NCI-H1092 treated with DMSO at 0.1 percent for 48 hours (cell line): Measurements from ENCODE around the gene NAALADL2.
A peak's percentile ranks its signal among the peaks of the same experiment; 100 is the strongest.
"Not testable (repeated sequence)": the region's sequence is repeated elsewhere in the genome, so short reads cannot be mapped to it uniquely, and the experiment has no call there.

Experiments
- DNase-seq: peaks from one replicate; lab custom pipeline; 2025; lab: John Stamatoyannopoulos, UW

NAALADL2 gene

GRCh38 chr3:175580318-175580717 is 721.2 kb downstream of the NAALADL2 start:
- DNase-seq, result no peak

DNA sequence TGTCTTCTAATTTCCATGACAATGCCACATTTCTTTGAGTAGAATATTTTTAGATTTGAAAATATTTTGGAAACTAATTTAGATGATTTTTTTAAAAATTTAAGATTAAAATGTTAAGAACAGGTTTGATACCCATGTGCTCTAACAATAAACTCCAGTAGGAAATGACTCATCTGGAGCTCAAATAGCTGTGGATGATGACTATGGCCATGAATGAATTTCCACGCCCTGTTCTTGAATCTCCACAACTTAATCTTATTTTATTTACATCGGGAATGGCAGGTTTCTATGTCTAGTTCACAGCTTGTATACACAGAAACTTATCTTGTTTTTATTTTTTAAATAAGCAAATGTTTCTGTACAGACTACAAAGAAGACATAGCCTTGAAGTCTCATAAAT is 726.8 kb downstream of the NAALADL2 start:
- DNase-seq, result no peak

DNA sequence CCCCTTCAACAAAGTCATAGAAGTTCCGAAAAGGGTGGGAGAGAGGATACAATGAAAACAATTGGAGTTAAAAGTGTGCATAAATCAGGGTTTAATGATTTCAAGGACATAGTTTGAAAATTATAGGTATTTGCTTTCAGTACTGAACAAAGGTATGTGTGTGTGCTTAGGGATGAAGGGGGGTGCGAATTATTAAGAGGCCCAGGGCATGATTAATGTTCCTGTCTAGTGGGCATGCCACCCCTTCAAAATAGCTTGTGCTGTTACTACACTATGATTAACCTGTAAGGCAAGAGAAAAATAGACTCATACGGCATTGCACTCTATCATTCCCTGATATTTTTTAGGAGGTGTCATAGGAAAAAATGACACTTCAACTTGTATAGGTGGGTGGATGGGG is 731.6 kb downstream of the NAALADL2 start:
- no peak for DNase-seq

DNA sequence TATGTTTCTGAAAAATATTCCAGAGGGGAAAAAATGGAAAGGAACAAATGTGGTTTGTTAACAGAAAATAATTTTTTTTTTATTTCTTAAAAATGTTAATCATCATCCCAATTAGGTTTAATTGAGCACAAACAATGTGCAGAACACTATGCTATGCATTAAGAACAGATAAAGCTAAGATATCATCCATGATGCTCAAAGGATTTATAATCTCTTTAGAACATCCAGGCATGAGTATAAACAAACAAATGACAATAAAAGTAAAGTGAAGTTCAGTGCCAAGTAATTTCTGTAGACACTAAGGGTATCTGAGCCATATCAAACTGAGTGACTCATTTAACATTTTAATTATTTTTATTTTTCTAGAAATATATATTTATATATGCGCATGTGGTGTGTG is 732.2 kb downstream of the NAALADL2 start:
- DNase-seq, result no peak

DNA sequence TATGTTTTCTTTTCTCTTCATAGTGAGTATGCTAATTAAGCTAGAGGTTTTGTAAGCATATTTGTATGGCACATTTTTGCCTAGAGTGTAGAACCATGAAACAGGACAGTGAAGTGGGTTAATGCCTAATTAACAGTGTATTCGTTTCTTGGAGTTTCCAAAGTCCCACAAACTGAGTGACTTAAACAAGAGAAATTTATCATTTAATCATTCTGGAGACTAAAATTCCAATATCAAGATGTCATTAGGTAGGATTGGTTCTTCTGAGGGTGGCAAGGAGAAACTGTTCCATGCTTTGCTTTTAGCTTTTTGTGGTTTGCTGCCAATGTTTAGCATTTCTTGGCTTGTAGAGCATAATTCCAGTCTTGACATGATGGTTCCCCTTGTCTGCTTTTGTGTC is 734.2 kb downstream of the NAALADL2 start:
- DNase-seq, result no peak

GRCh38 chr3:175598740-175599139 is 739.6 kb downstream of the NAALADL2 start:
- DNase-seq, result no peak

GRCh38 chr3:175601521-175601920 is 742.4 kb downstream of the NAALADL2 start:
- no peak for DNase-seq

- DNase-seq, result no peak
These were observed 746.7 kb downstream of the NAALADL2 start for GRCh38 chr3:175605851-175606250.

DNA sequence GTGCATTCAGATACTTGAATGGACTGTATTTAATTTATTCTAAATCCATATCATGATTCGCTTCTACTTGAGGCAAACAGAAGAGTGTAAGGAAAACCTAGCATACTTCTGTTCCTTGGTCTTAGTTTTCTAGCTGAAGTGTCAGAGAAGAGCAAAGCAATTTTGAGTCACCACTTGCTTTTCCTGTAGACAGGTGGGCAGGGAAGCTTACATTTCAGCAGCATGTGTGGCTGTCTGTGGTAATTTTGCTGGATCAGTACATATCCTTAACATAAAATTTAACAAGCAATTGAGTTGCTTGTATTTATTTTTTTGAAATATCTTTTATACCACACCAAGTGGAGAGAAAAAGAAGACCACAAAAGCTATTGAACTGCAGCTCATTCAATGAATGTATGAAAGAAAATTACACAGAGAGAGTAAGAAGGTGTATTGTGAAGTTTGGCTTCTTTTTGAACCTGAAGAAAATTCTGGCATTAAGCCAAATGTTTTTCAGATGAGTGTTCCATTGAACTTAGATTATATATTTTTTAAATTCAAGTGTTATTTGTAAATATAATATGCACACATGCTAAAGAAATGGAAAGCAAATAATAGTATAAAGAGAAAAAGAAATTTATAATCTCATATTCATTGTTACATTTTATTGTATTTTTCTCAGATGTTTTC is 747.6 kb downstream of the NAALADL2 start:
- peak; percentile 22 for DNase-seq

- DNase-seq, result peak; percentile 2
These were observed 749.2 kb downstream of the NAALADL2 start for GRCh38 chr3:175608356-175608755.

DNA sequence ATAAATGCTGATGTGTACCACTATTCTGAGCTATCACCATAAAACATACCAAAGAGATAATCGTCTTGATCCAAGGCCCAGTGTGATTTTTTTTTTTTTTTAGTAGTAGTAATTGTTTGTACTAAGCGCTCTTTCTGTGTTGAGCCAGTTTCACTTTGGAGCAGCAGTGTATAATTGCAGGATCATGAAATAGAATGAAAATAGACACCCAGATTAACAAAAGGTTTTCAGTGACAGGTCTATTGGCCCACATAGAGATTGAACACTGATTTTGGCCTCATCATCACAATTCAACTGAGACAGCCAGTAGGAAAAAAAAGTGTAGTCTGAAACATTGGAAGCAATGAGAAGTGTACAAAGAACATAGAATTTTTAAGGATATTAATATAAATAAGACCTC is 749.8 kb downstream of the NAALADL2 start:
- DNase-seq, result no peak

GRCh38 chr3:175612487-175613196 is 753.5 kb downstream of the NAALADL2 start:
- no peak for DNase-seq

DNA sequence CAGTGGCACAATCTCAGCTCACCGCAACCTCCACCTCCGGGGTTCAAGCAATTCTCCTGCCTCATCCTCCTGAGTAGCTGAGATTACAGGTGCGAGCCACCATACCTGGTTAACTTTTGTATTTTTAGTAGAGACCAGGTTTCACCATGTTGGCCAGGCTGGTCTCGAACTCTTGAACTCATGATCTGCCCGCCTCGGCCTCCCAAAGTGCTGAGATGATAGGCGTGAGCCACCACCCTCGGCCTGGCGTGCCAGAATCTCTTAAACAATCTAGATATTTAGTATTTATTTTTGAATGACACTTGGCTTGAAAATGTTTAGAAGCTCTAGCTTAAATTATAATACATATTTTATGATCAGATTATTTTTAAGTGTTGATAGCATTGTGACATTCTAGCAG is 755.0 kb downstream of the NAALADL2 start:
- DNase-seq, result not testable (repeated sequence)

DNA sequence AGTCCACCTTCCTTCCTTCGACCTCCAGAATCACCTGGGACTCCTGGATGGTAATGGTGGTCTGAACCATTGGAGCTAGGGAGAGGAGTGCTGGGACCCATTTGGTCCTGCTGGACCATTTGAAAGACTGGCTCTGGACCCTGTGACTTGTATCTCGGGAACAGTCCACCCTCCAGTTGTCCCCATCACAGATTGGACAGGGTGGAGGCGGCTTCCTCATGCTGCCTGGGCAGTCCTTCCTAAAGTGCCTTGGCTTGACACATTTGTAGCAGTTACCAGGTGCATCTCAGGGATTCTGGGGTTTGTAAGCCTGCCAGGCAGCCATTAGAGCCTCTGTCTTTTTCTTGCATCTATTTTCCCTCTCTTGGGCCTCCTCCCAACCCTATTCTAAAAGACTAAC is 758.1 kb downstream of the NAALADL2 start:
- no peak for DNase-seq

DNA sequence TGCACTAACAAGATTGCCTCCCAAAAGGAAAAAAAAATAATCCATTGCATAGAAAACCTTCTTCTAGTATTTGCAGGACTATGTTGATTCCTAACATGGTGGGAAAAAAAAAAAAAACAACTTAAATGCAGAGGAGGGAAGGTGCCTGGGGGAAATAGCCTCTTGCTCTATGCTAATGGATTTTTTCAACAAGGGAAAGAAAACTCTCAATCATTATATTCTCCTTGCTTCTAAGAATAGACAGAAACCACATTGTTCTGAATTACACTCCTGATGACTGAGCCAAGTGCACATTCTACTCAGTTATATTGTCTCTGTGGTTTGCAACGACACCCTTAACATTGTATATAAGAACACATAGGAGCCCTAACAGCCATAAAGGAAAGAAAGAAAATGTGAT is 760.2 kb downstream of the NAALADL2 start:
- no peak for DNase-seq

- no peak for DNase-seq
These were observed 761.0 kb downstream of the NAALADL2 start for GRCh38 chr3:175620093-175620492.

DNA sequence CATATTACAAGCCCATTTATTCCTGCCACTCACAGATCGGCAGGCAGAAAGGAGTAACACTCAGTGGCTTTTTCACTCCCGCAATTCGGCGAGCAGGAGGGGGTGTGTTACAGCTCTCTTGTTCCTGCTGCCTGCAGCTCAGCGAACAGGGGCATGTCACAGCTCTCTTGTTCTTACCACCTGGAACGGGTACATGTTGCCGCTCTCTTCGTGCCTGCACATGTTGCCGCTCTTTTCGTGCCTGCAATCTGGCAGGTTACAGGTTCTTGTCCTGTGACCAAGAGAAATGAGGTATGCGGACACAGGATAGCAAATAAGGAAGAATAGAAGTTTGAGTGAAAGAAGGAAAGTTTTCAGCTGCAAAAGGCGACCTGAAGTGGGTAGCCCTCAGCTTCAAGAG is 761.4 kb downstream of the NAALADL2 start:
- DNase-seq, result no peak

DNA sequence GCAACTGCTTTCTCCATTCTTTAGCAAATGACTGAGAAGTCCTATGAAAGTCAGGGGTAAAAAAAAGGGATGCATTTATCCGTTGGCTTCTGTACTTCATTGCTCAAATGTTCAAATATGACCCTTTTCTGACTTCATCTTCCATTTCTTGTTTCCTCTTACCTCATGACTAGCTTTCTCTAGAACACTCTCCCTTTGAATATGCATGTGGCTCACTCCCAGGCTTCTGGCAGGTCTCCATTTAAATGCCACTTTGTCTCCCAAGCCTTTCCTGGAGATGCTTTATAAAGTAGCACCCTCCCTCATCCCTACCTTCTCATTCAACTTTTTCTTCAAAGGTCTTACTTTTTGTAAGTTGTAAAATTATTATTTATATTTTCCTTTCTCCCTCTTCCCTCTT is 781.8 kb downstream of the NAALADL2 start:
- DNase-seq, result no peak

DNA sequence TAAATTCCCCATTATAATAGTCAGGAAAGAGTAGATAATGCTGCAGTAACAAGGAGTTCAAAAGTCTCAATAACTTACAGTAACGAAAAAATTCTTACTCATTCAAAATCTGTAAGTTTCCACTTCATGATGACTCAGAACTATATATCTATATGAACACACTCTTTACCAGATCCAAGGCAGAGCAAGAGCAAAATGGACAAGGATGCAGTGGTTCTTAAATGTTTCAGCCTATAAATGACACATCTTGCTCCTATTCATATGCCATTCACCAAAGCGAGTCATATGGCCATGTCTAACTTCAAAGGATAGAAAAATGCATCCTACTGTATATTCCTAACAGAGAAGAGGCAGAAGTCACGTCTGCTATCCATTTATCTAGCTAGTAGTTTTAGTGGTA is 787.7 kb downstream of the NAALADL2 start:
- DNase-seq, result no peak

GRCh38 chr3:175648899-175649298 is 789.8 kb downstream of the NAALADL2 start:
- DNase-seq, result no peak

DNA sequence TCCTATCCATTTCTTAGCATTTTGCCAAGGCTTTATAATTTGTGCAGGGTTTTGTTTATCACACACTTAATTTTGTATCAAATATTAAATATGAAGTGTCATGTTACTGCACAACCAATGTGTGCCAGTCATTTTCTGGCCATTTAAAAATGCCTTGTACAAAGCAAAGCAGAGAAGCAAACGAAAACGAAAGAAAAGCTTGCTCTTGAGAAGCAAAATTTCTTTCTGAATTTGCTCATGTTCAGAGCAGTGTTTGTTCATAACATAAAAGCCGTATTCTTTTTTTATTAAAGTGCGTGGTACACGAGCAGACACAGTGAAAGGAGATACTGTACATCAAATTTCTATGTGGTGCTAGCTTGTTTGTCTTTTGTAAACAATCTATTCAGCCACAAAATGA is 792.6 kb downstream of the NAALADL2 start:
- peak; percentile 57 for DNase-seq

GRCh38 chr3:175655351-175655750 is 796.2 kb downstream of the NAALADL2 start:
- no peak for DNase-seq

GRCh38 chr3:175656461-175656860 is 797.3 kb downstream of the NAALADL2 start:
- DNase-seq, result no peak
